DOHH2 (cell line): ENCODE data around the gene RRBP1.

ENCODE experiments used
- H3F3A ChIP-seq: fragments of 200-600 bp; sonication (generic), shearing (Covaris generic); 2 replicates; pipeline ENCODE4 v1.6.0; 2016; ENCODE audit warnings: antibody characterized with exemption, mild to moderate bottlenecking; ENCODE audit not compliant: control insufficient read depth, insufficient read depth
- H3K27ac ChIP-seq: fragments of 200-600 bp; sonication (generic); 2 replicates; pipeline ENCODE4 v1.5.1; 2014; ENCODE audit warnings: low read depth, mild to moderate bottlenecking, low read length, moderate library complexity
- H3K27me3 ChIP-seq: fragments of 200-600 bp; sonication (generic); 2 replicates; pipeline ENCODE4 v1.6.1; 2014; ENCODE audit warnings: mild to moderate bottlenecking, low read length, mixed read lengths; ENCODE audit not compliant: control insufficient read depth
- H3K36me3 ChIP-seq: fragments of 200-600 bp; sonication (generic); 2 replicates; pipeline ENCODE4 v1.6.1; 2014; ENCODE audit warnings: mild to moderate bottlenecking, low read length, moderate library complexity, mixed read lengths; ENCODE audit not compliant: control insufficient read depth
- H3K4me1 ChIP-seq: fragments of 200-600 bp; sonication (generic); 2 replicates; pipeline ENCODE4 v1.6.1; 2014; ENCODE audit warnings: mild to moderate bottlenecking, low read length, mixed read lengths; ENCODE audit not compliant: control insufficient read depth
- H3K4me2 ChIP-seq: fragments of 200-600 bp; sonication (generic); 2 replicates; pipeline ENCODE4 v1.6.0; 2014; ENCODE audit warnings: mild to moderate bottlenecking, low read length, moderate library complexity
- H3K4me3 ChIP-seq: fragments of 200-600 bp; sonication (generic); 2 replicates; pipeline ENCODE4 v1.5.1; 2014; ENCODE audit warnings: mild to moderate bottlenecking, low read length, mixed read lengths
- H3K79me2 ChIP-seq: fragments of 200-600 bp; sonication (generic); 2 replicates; pipeline ENCODE4 v1.6.1; 2014; ENCODE audit warnings: mild to moderate bottlenecking, low read length, mixed read lengths; ENCODE audit not compliant: control insufficient read depth
- H3K9me2 ChIP-seq: fragments of 200-600 bp; sonication (generic); replicated peaks from 2 replicates; pipeline ENCODE4 v1.6.1; 2014; ENCODE audit warnings: mild to moderate bottlenecking, low read length, mixed read lengths; ENCODE audit not compliant: control insufficient read depth
- H3K9me3 ChIP-seq: fragments of 200-600 bp; sonication (generic); 2 replicates; pipeline ENCODE4 v1.6.1; 2014; ENCODE audit warnings: antibody characterized with exemption, low read length, mixed read lengths; ENCODE audit not compliant: control insufficient read depth, insufficient read depth
- H4K20me1 ChIP-seq: fragments of 200-600 bp; sonication (generic); 2 replicates; pipeline ENCODE4 v1.6.0; 2014; ENCODE audit warnings: low read depth, mild to moderate bottlenecking, antibody characterized with exemption, low read length, moderate library complexity; ENCODE audit not compliant: control insufficient read depth, insufficient read depth
- EZH2phosphoT487 ChIP-seq: fragments of 200-600 bp; sonication (generic); IDR thresholded peaks from 2 replicates; pipeline ENCODE4 v1.6.1; 2017; ENCODE audit warnings: borderline replicate concordance, mild to moderate bottlenecking, antibody characterized with exemption, low read length, moderate library complexity, mixed read lengths
- TF ChIP-seq, protein P1 (sequence below): fragments of 200-600 bp; sonication (generic); IDR thresholded peaks from one replicate; pipeline ENCODE4 v1.5.1; 2014; ENCODE audit warnings: antibody characterized with exemption, mild to moderate bottlenecking, low read depth, low read length; ENCODE audit not compliant: poor library complexity, severe bottlenecking

The RRBP1 gene

DNA sequence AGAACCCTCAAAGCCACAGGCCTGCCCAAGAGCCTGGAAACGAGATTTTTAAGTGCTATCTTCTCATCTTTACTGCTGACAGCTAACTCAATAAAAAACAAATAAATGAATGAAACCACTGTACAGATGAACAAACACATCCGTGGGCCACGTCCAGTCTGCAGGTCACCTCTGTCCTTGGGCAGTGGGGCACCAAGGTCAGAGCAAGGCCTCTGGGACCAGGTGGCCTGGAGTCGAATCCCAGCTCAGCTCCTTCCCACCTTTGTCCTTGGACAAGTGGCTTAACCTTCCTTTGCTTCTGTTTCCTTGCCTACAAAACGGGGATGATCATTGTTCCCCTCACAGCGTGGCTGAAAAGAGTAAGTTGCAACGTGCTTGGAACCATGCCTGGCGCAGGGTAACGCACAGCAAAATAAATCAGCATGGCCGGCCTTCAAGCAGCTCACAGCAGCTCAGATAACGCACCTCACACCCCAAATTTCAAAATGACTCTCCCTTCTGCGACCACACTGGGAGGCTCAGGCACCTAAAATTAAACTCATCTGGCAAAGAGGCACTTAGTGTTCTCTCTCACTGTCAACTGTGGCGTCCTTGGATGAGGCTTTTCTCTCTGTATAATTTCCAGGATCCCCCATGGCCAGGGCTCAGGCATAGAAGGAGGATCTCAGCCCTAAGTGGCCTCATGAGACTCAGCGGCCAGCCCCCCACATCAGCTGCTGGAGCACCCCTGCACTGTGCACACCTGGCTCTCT is 35.7 kb downstream of the RRBP1 start:
- H3K4me1 ChIP-seq = peaks cover 35% of the 10 kb centered on the region

GRCh38 chr20:17645546-17646208 is 36.4 kb downstream of the RRBP1 start:
- no peak overlapping the region for H3K4me2 ChIP-seq
- no peaks in the 10 kb centered on the region for H3K9me2 ChIP-seq
- H3K9me3 ChIP-seq = no peaks in the 10 kb centered on the region
- H3K4me3 ChIP-seq = no peak overlapping the region
- TF ChIP-seq, protein P1, sequence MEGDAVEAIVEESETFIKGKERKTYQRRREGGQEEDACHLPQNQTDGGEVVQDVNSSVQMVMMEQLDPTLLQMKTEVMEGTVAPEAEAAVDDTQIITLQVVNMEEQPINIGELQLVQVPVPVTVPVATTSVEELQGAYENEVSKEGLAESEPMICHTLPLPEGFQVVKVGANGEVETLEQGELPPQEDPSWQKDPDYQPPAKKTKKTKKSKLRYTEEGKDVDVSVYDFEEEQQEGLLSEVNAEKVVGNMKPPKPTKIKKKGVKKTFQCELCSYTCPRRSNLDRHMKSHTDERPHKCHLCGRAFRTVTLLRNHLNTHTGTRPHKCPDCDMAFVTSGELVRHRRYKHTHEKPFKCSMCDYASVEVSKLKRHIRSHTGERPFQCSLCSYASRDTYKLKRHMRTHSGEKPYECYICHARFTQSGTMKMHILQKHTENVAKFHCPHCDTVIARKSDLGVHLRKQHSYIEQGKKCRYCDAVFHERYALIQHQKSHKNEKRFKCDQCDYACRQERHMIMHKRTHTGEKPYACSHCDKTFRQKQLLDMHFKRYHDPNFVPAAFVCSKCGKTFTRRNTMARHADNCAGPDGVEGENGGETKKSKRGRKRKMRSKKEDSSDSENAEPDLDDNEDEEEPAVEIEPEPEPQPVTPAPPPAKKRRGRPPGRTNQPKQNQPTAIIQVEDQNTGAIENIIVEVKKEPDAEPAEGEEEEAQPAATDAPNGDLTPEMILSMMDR = no peak
- no peak for TF ChIP-seq EZH2phosphoT487
- H3K36me3 ChIP-seq = no peaks in the 10 kb centered on the region
- H3F3A ChIP-seq = no peaks in the 10 kb centered on the region
- H3K4me1 ChIP-seq = peaks cover 28% of the 10 kb centered on the region
- H3K27me3 ChIP-seq = no peaks in the 10 kb centered on the region
- H3K79me2 ChIP-seq = no peaks in the 10 kb centered on the region
- H3K27ac ChIP-seq = no peak overlapping the region
- H4K20me1 ChIP-seq = no peaks in the 10 kb centered on the region

More for the DNA sequence above, 35.7 kb downstream of the RRBP1 start:
- no peak overlapping the region for H3K4me3 ChIP-seq
- H3K36me3 ChIP-seq = no peaks in the 10 kb centered on the region
- H3K27ac ChIP-seq = no peak overlapping the region
- no peak overlapping the region for H3K4me2 ChIP-seq
- no peaks in the 10 kb centered on the region for H3K27me3 ChIP-seq
- TF ChIP-seq, protein P1 = no peak
- no peak for TF ChIP-seq EZH2phosphoT487
- no peaks in the 10 kb centered on the region for H3K79me2 ChIP-seq
- no peaks in the 10 kb centered on the region for H4K20me1 ChIP-seq
- no peaks in the 10 kb centered on the region for H3F3A ChIP-seq
- no peaks in the 10 kb centered on the region for H3K9me3 ChIP-seq
- H3K9me2 ChIP-seq = no peaks in the 10 kb centered on the region

DNA sequence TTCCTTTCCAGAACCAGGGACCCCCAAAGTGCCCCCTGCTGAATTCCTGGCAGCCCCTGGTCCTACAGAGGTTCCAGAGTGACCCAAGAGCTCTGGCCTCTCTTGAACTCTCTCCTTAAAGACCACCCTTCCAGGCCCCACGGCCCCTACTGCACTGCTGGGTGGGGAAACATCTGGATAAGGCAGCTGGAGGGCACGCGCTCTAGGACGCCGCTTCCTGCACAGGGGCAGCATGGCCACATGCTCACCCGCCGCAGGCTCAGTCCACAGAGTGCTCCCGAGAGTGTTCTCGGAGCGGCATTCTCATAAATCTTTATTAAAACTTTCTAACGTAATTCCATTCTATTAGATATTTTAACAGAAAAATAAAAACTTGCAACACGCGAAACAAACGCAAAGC is 37.0 kb downstream of the RRBP1 start:
- Histone ChIP-seq H3K36me3 (no peaks in the 10 kb centered on the region), H3K4me1 (peaks cover 22% of the 10 kb centered on the region), H3K27ac (no peak overlapping the region), H4K20me1 (no peaks in the 10 kb centered on the region), H3K4me2 (no peak overlapping the region), H3K79me2 (no peaks in the 10 kb centered on the region), H3F3A (no peaks in the 10 kb centered on the region), H3K9me2 (no peaks in the 10 kb centered on the region), H3K27me3 (no peaks in the 10 kb centered on the region), H3K9me3 (no peaks in the 10 kb centered on the region), H3K4me3 (no peak overlapping the region)
- TF ChIP-seq, protein P1 = no peak
- TF ChIP-seq EZH2phosphoT487 = no peak
